H7 (cell line): ENCODE results near the gene TRPM4. TPM values are rescaled to one million over a fixed set of nuclear protein-coding genes. Genes with fewer than 3 reads are reported as not detected.
"Not testable (repeated sequence)": the region's sequence is repeated elsewhere in the genome, so short reads cannot be mapped to it uniquely, and the experiment has no call there.

Experiments
- DNase-seq: peaks from one replicate; pipeline ENCODE4 v3.0.0; 2012
- H3K27me3 ChIP-seq: 2 replicates; pipeline ENCODE4 v1.6.0; 2011; ENCODE audit warnings: mild to moderate bottlenecking, low read length; ENCODE audit not compliant: control insufficient read depth, insufficient read depth
- H3K36me3 ChIP-seq: replicated peaks from 2 replicates; pipeline ENCODE4 v1.5.1; 2011; ENCODE audit warnings: low read length; ENCODE audit not compliant: control insufficient read depth, insufficient read depth
- H3K4me3 ChIP-seq: 2 replicates; pipeline ENCODE4 v1.5.1; 2011; ENCODE audit warnings: low read depth, mild to moderate bottlenecking, control low read depth, low read length, moderate library complexity; ENCODE audit not compliant: insufficient read depth
- total RNA-seq: library from RNA; depleted of rRNA; stranded (reverse); fragments of >200 nt; shearing (Covaris generic); gene quantifications from 2 replicates; pipeline ENCODE4 v1.2.3, GENCODE V29; 2014

The TRPM4 gene
- total RNA-seq, 1 experiment from 2014 or later: 12.8 TPM

DNA sequence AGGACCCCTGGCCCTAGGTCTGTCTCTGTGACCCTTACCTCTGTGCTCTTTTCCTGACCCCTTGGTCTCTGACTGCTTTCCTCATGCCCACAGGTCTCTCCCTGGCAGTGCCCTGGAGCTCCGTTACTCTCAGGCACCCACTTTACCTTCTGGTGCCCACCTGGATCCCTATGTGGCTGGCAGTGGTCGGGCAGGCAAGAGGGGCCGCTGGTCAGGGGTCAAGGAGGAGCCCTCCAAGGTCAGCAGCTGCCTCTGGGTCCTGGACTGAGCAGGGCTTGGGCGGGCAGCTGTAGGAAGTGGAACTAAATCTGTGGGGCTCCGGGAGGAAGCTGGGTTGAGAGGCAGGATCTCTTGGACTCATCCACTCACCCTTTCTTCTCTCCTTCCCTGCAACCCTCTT lies 21.9 kb upstream of the TRPM4 start:
- no peak for DNase-seq
- H3K4me3 ChIP-seq: no peak overlapping the region

GRCh38 chr19:49136771-49137171 lies 20.8 kb upstream of the TRPM4 start:
- Histone ChIP-seq H3K36me3 (peaks cover 2% of the 10 kb centered on the region), H3K27me3 (peaks cover 13% of the 10 kb centered on the region; the same call in 1 of the 2 replicates), H3K4me3 (no peak overlapping the region)
- DNase-seq: peak; percentile 25

More for the DNA sequence above, 21.9 kb upstream of the TRPM4 start:
- peaks cover 1% of the 10 kb centered on the region for H3K36me3 ChIP-seq
- peaks cover 12% of the 10 kb centered on the region; the same call in 1 of the 2 replicates for H3K27me3 ChIP-seq

DNA sequence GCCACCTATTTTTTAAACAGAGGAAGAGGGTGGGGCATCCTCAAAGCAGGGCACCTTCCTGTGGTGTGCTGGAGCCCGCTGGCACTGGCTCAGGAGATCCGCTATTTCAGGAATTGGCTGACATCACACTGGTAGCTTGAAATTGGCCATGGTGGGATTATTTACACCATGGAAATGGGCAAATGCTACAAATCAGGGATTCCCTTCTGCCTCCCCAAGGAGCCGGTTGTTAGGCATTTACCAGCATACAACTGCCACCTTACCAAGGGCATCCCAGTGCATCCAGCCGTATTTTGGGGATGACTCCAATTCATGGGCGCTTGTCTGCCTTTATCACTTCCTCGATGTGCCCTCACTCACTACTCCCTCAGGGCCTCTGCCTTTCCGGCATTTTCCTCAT lies 16.6 kb upstream of the TRPM4 start:
- Histone ChIP-seq H3K36me3 (peaks cover 2% of the 10 kb centered on the region), H3K4me3 (no peak overlapping the region), H3K27me3 (peaks cover 4% of the 10 kb centered on the region; the same call in 1 of the 2 replicates)
- DNase-seq: no peak

- DNase-seq: no peak
- H3K36me3 ChIP-seq: peaks cover 2% of the 10 kb centered on the region
Observed at GRCh38 chr19:49141352-49141751, 16.2 kb upstream of the TRPM4 start.

DNA sequence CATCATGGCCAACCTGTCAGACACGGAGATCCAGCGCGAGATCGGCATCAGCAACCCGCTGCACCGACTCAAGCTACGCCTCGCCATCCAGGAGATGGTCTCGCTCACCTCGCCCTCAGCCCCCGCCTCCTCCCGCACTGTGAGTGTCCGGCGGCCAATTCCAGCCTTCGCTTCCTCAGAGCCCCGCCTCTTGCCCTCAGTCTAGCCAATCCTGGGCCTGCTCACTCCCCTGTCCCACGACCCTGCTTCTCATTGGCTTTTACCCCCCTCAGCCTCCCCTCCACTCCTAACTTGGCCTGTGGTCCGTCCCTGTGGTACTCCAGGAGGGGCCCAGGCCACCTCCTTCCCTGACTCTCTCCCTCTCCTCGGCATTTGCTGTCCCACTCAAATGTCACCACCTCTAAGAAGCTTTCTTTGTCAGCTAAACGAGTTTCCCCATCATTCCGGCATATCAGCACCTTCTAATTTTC lies 14.7 kb upstream of the TRPM4 start:
- H3K36me3 ChIP-seq: peaks cover 1% of the 10 kb centered on the region; the same call in 1 of the 2 replicates
- DNase-seq: peak; percentile 98

More at GRCh38 chr19:49141352-49141751, 16.2 kb upstream of the TRPM4 start:
- peaks cover 4% of the 10 kb centered on the region; the same call in 1 of the 2 replicates for H3K27me3 ChIP-seq
- H3K4me3 ChIP-seq: no peak overlapping the region

DNA sequence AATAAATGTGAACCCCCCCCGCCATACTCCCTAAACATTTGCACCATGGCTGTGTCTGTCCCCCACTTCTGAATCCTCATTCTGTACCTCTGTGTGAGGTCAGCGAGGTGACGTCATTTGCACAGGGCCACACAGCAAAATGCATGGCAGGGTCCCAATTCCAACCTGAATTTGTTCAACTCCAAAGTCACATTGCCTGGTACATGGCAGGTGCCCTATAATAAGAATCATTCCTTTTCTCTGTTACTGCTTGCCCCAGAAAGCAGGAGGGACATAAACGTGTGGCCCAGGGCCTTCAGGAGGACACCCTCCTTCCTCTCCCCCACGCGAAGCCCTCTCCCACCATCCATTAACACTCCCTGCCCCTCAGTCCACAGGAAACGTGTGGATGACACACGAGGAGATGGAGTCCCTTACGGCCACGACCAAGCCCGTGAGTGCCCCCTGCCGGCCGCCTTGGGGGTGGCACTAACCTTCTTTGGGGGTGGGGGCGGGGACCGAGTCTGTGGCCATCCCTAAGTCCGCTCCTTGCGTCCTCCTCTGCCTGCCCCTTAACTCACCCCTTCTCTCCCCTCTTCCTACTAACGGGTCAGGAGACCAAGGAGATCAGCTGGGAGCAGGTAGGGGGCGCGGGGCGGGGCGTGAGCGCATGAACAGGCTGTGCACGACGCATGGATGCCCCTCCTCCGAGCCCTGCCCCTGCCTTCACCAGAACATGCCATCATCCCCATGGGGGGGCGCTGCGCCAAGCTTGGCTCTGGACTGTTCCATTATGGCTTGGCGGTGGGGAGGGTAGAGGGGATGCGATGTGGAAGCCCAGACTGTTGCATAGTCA lies 11.8 kb upstream of the TRPM4 start:
- H3K27me3 ChIP-seq: peaks cover 7% of the 10 kb centered on the region; the same call in 1 of the 2 replicates
- H3K36me3 ChIP-seq: peaks cover 1% of the 10 kb centered on the region; the same call in 1 of the 2 replicates
- peak overlapping the region; percentile 43 for H3K4me3 ChIP-seq
- DNase-seq: peak; percentile 94

More for the DNA sequence above, 14.7 kb upstream of the TRPM4 start:
- Histone ChIP-seq H3K4me3 (peak overlapping the region; percentile 53), H3K27me3 (peaks cover 4% of the 10 kb centered on the region; the same call in 1 of the 2 replicates)

DNA sequence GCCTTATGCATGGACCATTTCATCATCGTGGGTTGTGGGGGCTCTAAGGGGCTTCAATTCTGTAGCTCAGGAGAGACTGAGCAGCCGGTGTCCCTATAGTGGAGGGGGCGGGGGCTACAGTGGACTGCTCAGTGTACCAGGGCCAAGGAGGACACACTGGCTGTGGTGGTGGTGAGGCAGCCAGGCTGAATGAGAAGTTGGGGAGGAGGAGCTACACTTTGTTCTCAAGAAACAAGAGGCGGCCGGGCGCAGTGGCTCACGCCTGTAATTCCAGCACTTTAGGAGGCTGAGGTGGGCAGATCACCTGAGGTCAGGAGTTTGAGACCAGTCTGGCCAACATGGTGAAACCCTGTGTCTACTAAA lies 11.2 kb upstream of the TRPM4 start:
- peaks cover 10% of the 10 kb centered on the region; the same call in 1 of the 2 replicates for H3K27me3 ChIP-seq
- H3K4me3 ChIP-seq: peak overlapping the region; percentile 43
- not testable (repeated sequence) for DNase-seq, H3K36me3 ChIP-seq

GRCh38 chr19:49148044-49148682 lies 9.4 kb upstream of the TRPM4 start:
- DNase-seq: no peak
- Histone ChIP-seq H3K27me3 (peaks cover 19% of the 10 kb centered on the region), H3K36me3 (no peaks in the 10 kb centered on the region), H3K4me3 (peak overlapping the region; percentile 77)

DNA sequence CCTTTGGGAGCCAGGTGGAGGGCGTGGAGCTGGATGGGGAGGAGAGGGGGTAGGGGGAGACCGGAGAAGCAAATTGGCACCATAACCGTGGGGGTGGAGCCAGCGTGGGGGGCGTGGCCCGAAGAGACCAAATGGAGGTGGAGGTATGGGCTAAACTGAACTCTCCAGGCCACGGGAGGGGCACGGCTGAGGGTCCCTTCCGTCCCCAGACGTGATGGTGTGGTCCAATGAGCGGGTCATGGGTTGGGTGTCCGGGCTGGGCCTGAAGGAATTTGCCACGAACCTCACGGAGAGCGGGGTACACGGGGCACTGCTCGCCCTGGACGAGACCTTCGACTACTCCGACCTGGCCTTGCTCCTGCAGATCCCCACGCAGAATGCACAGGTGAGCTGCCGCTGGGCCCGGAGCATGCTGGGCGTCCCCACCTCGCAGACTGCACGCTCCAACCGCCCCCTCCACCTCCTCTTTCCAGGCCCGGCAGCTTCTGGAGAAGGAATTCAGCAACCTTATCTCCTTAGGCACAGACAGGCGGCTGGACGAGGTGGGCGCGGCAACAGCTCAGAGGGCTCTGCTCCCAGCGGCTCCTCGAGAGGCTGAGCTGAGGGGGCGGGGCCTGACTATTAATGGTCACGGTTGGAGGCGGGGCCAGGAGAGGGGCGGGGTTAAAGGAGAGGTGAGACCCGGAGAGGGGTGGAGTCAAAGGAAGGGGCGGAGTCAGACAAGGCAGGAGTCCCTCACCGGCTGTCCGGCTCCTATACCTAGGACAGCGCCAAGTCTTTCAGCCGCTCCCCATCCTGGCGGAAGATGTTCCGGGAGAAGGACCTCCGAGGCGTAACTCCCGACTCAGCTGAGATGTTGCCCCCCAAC lies 8.6 kb upstream of the TRPM4 start:
- Histone ChIP-seq H3K27me3 (peaks cover 23% of the 10 kb centered on the region), H3K4me3 (peak overlapping the region; percentile 94), H3K36me3 (no peaks in the 10 kb centered on the region)
- peak; percentile 98 for DNase-seq

DNA sequence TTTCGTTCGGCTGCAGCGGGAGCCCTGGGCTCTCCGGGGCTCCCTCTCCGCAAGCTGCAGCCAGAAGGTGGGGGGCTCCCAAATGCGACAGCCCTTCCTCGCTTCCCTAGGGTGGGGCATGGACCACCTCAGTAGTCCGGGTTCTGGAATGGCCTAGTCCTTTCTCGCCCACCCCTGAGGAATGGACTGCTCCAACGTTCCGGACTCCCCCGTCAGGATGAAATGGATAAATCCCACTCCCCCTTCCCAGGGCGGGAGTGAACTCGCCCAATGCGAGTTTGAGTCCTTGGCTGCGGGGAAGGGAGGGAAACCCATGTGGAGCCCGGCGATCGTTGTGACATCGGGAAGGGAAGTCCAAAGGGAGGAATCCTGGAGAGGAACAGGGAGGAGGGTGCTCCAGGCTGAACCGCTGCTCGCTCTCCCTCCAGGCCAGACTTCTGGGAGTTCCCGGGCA lies 7.9 kb upstream of the TRPM4 start:
- Histone ChIP-seq H3K4me3 (peak overlapping the region; percentile 94), H3K36me3 (no peaks in the 10 kb centered on the region), H3K27me3 (peaks cover 25% of the 10 kb centered on the region)
- DNase-seq: peak; percentile 84

DNA sequence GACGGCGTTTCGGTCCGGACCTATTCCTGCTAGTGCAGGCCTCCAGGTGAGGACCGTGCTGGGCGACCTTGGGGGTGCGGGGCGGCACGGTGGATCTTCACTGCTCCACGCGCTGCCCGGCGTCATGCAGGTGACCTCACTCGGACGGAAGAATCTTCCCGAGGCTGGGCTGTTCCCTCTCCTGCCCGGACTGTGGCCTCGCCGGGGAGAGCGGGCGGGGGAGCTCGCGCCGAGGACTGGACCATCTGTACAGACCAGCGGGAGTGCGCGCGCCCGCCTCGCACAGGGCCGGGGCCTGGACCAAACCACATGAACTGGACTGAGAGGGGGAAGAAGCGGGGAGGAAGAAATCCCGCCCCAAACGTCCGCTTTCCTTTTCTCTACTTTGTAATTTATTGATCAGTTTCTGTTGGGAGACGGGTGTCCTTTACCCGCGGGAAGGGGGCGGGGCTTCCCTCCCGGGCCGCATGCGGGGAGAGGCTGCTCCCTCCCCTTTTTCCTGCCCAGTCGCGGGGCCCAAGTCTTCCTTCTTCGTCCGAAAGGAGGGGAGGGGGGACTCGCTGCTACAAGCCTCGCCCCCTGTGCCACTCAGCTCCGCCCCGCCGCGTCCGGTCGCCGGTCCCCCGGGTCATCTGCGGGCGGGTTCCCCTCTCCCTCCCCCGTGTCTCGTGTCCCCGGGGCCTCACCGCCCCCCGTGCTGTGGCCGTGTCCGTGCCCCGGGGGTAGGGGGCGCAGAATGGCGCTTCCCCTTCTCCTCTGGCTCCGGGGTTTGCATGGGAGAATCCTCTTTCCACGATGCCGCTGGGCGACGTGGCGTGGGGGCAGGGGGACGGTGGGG lies 7.3 kb upstream of the TRPM4 start:
- peaks cover 27% of the 10 kb centered on the region for H3K27me3 ChIP-seq
- peak; percentile 94 for DNase-seq
- peak overlapping the region; percentile 94 for H3K4me3 ChIP-seq
- H3K36me3 ChIP-seq: no peaks in the 10 kb centered on the region

GRCh38 chr19:49150944-49151243 lies 6.7 kb upstream of the TRPM4 start:
- peak overlapping the region; percentile 94 for H3K4me3 ChIP-seq
- H3K27me3 ChIP-seq: peaks cover 28% of the 10 kb centered on the region
- no peak for DNase-seq
- no peaks in the 10 kb centered on the region for H3K36me3 ChIP-seq

GRCh38 chr19:49151267-49152118 lies 6.1 kb upstream of the TRPM4 start:
- H3K36me3 ChIP-seq: no peaks in the 10 kb centered on the region

More at GRCh38 chr19:49151267-49152118, 6.1 kb upstream of the TRPM4 start:
- peak; percentile 98 for DNase-seq
- peaks cover 30% of the 10 kb centered on the region for H3K27me3 ChIP-seq
- H3K4me3 ChIP-seq: peak overlapping the region; percentile 94; the same call in 1 of the 2 replicates
